Sigmoid colon (tissue), 7 donors: ENCODE results near the gene SFT2D3. TPM values are rescaled to one million over a fixed set of nuclear protein-coding genes. Genes with fewer than 3 reads are reported as not detected.
A peak's percentile ranks its signal among the peaks of the same experiment; 100 is the strongest.

Experiments
- DNase-seq: peaks from one replicate; pipeline ENCODE4 v3.0.0-alpha.2; 2019
- H3K27ac ChIP-seq, 4 donors: fragments of 200-600 bp; sonication (generic); one replicate each; pipeline ENCODE4 v1.5.1; 2016 to 2019; ENCODE audit warnings: mild to moderate bottlenecking in 1 of 4
- H3K27me3 ChIP-seq, 3 donors: fragments of 200-600 bp; sonication (generic); one replicate each; pipeline ENCODE4 v1.5.1; 2019; ENCODE audit warnings: mild to moderate bottlenecking in 1 of 3
- H3K36me3 ChIP-seq, 4 donors: fragments of 200-600 bp; sonication (generic); one replicate each; pipeline ENCODE4 v1.5.1; 2016 to 2019
- H3K4me1 ChIP-seq, 4 donors: fragments of 200-600 bp; sonication (generic); one replicate each; pipeline ENCODE4 v1.5.1; 2017 to 2019
- H3K4me3 ChIP-seq, 4 donors: fragments of 200-600 bp; sonication (generic); one replicate each; pipeline ENCODE4 v1.5.1; 2017 to 2019; ENCODE audit warnings: mild to moderate bottlenecking in 2 of 4, moderate library complexity in 1 of 4
- H3K9me3 ChIP-seq, 4 donors: fragments of 200-600 bp in 3 of 4; sonication (generic) in 3 of 4; one replicate each; pipeline versions ENCODE4 v1.5.1 to v1.6.1; 2013 to 2019
- CTCF ChIP-seq, 4 experiments: fragments of 450-650 bp in 3 of 4; fragments of 200-600 bp in 1 of 4; IDR thresholded peaks; one replicate each; pipeline ENCODE4 v1.5.1; 2016 to 2019; ENCODE audit warnings: antibody characterized with exemption in 4 of 4, mild to moderate bottlenecking in 3 of 4, moderate library complexity in 2 of 4
- EP300 ChIP-seq, 4 donors: sonication (generic); formaldehyde crosslinking; IDR thresholded peaks; one replicate each; pipeline ENCODE4 v1.6.1; 2017; ENCODE audit warnings: antibody characterized with exemption in 4 of 4
- POLR2A ChIP-seq, 2 donors: fragments of 450-650 bp; IDR thresholded peaks; one replicate each; pipeline ENCODE4 v1.6.1; 2016; ENCODE audit warnings: antibody characterized with exemption in 2 of 2, mild to moderate bottlenecking in 2 of 2, moderate library complexity in 2 of 2
- POLR2AphosphoS5 ChIP-seq, 4 donors: sonication (generic); formaldehyde crosslinking; IDR thresholded peaks; one replicate each; pipeline ENCODE4 v1.6.1; 2017; ENCODE audit warnings: antibody characterized with exemption in 4 of 4
- WGBS, 2 donors: extraction: QIAGEN DNeasy Blood & Tissue Kit; methylation state at CpG; one replicate each; pipeline ENCODE4 v1.1.7; 2013; 5-methylcytosine and 5-hydroxymethylcytosine counted together
- intact Hi-C: fragments of 100-400 bp; cut with DNase I; formaldehyde crosslinking; loops from one replicate; pipeline ENCODE4 v1.15.1; 2023
- polyA plus RNA-seq, 3 donors: library from polyadenylated mRNA; stranded (reverse); fragments of 200-250 nt; gene quantifications; one replicate each; pipeline ENCODE4 v1.2.3, GENCODE V29; 2013
- total RNA-seq, 4 donors: library from RNA; depleted of rRNA; stranded (reverse); fragments of >200 nt; gene quantifications; one replicate each; pipeline ENCODE4 v1.1.0, GENCODE V29; 2016
- donor health status: healthy with polysubstance abuse.
- donor health status: Bipolar disorder and iron deficiency.
- donor health status: healthy.

Gene SFT2D3
- total and polyA plus RNA-seq, 7 donors: 1.4 to 8.6 (median 6.5) TPM

DNA sequence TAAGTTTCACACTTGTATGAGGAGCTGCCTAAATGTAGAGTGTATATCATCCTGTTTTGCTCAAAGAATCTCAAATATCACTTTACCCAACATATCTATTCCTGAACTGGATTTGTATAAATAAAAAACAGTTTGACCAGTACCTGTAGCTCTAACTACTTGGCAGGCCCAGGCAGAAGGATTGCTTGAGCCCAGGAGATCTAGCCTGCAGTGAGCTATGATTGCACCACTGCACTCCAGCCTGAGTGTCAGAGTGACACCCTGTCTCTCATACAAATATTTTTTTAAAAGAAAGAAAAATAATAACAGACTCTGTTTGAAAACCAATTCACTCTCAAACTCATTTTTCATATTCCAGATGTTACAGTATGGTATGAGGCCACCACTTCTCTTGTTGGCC lies 18.2 kb upstream of the SFT2D3 start:
- Histone ChIP-seq H3K9me3 (no peaks in the 10 kb centered on the region), H3K36me3 (no peaks in the 10 kb centered on the region), H3K4me1 (peaks cover 0 to 88% (median 57%) of the 10 kb centered on the region in 4 donors), H3K4me3 (no peak overlapping the region), H3K27ac (peak overlapping the region; percentile 67 to 88 (median 83)), H3K27me3 (no peaks in the 10 kb centered on the region)
- TF ChIP-seq POLR2AphosphoS5 (IDR thresholded peaks at IDR 0.05) (no peak), POLR2A (IDR thresholded peaks at IDR 0.05) (no peak), EP300 (IDR thresholded peaks at IDR 0.05) (no peak), CTCF (IDR thresholded peaks at IDR 0.05) (no peak)
- intact Hi-C loops: loop anchor here (10.0 kb wide), 1 partner anchor 48 kb away; no protein-coding TSS in a partner anchor
- peak; percentile 75 for DNase-seq

- H3K27me3 ChIP-seq: no peaks in the 10 kb centered on the region
- no peaks in the 10 kb centered on the region for H3K36me3 ChIP-seq
- 76 to 84% methylated on average over 15 of the region's 15 CpGs for WGBS, 2 donors
- TF ChIP-seq CTCF (IDR thresholded peaks at IDR 0.05) (no peak), POLR2AphosphoS5 (IDR thresholded peaks at IDR 0.05) (no peak), POLR2A (IDR thresholded peaks at IDR 0.05) (no peak), EP300 (IDR thresholded peaks at IDR 0.05) (no peak)
- peaks cover 0 to 82% (median 57%) of the 10 kb centered on the region in 4 donors for H3K4me1 ChIP-seq
- peak; percentile 70 for DNase-seq
- intact Hi-C loops: loop anchor here (10.0 kb wide), 1 partner anchor 49 kb away; no protein-coding TSS in a partner anchor
- peak overlapping the region; percentile 67 to 88 (median 83) for H3K27ac ChIP-seq
- no peak overlapping the region for H3K4me3 ChIP-seq
- no peaks in the 10 kb centered on the region for H3K9me3 ChIP-seq
These were observed 17.5 kb upstream of the SFT2D3 start for GRCh38 chr2:127683757-127684156.

DNA sequence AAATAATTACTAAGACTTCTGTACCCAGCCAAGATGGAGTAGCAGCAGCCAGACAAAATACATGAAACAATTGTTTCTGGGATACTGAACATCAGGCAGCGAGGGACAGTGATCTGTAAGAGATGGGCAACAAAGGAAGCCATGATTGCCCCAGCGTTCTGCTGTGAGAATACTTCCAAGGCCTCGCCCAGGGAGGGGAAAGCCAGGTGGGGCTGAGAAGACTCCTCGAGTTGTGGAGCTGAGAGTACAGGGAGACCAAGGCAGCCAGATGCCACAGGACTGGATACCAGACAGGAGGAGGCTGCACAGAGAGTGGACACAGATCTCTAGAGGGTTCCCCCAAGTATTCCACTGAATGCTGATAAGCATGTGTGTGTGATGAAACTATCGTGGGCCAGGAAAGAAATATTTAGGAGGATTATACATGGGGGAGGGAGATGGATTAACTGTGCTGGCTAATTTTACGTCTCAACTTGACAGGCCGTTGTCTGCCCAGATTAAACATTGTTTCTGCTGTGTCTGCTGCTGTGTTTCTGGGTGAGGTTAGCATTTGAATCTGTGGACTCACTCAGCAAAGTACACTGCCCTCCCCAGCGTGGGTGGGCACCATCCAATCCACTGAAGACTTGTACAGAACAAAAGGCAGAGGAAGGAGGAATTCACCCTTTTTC lies 15.8 kb upstream of the SFT2D3 start:
- Histone ChIP-seq H3K27me3 (no peaks in the 10 kb centered on the region), H3K9me3 (peaks cover 0 to 3% (median 0%) of the 10 kb centered on the region in 4 donors), H3K36me3 (no peaks in the 10 kb centered on the region), H3K4me1 (peaks cover 0 to 67% (median 49%) of the 10 kb centered on the region in 4 donors), H3K27ac (peak overlapping the region in 3 of 4 donors; percentile 79 to 88 (median 87)), H3K4me3 (no peak overlapping the region)
- peak; percentile 54 for DNase-seq
- 62 to 71% methylated on average over 8 of the region's 8 CpGs for WGBS, 2 donors
- intact Hi-C loops: loop anchor here (10.0 kb wide), 1 partner anchor 51 kb away; no protein-coding TSS in a partner anchor
- TF ChIP-seq POLR2AphosphoS5 (IDR thresholded peaks at IDR 0.05) (peak in 1 of 4 donors; percentile 10), POLR2A (IDR thresholded peaks at IDR 0.05) (no peak), EP300 (IDR thresholded peaks at IDR 0.05) (no peak), CTCF (IDR thresholded peaks at IDR 0.05) (no peak)

DNA sequence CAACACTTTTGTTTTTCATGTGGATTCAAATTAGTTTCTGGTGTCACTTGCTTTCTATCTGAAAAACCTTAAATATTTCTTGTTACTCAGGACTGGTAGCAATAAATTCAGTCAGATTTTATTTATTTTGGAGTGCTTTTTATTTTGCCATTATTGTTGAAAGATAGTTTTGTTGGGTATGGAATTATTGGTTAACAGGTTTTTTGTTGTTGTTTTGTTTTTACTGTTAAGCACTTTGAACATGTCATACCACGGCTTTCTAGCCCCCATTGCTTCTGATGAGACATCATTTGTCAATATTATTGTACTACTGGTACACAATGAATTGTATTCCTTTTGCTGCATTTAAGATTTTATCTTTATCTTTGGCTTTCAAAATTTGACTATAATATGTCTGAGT lies 12.9 kb upstream of the SFT2D3 start:
- Histone ChIP-seq H3K4me1 (peaks cover 0 to 38% (median 22%) of the 10 kb centered on the region in 4 donors), H3K36me3 (no peaks in the 10 kb centered on the region), H3K27me3 (no peaks in the 10 kb centered on the region), H3K4me3 (no peak overlapping the region), H3K27ac (no peak overlapping the region), H3K9me3 (peaks cover 0 to 6% (median 0%) of the 10 kb centered on the region in 4 donors)
- no peak for TF ChIP-seq CTCF (IDR thresholded peaks at IDR 0.05)
- TF ChIP-seq POLR2AphosphoS5 (IDR thresholded peaks at IDR 0.05): no peak
- TF ChIP-seq EP300 (IDR thresholded peaks at IDR 0.05): no peak
- TF ChIP-seq POLR2A (IDR thresholded peaks at IDR 0.05): no peak
- 71 to 90% methylated on average over 1 of the region's 1 CpG for WGBS, 2 donors
- DNase-seq: no peak
- intact Hi-C loops: loop anchor here (10.0 kb wide), 1 partner anchor 54 kb away; no protein-coding TSS in a partner anchor
